GM12873 (cell line): ENCODE results near the gene HOXD11.

Experiments
- TF ChIP-seq, protein P1 (sequence below): IDR thresholded peaks from 2 replicates; pipeline ENCODE4 v1.5.1; 2012; ENCODE audit warnings: low read depth, mild to moderate bottlenecking, moderate library complexity, low read length, control low read depth; ENCODE audit not compliant: insufficient read depth; ENCODE audit errors: missing control alignments

The HOXD11 gene

DNA sequence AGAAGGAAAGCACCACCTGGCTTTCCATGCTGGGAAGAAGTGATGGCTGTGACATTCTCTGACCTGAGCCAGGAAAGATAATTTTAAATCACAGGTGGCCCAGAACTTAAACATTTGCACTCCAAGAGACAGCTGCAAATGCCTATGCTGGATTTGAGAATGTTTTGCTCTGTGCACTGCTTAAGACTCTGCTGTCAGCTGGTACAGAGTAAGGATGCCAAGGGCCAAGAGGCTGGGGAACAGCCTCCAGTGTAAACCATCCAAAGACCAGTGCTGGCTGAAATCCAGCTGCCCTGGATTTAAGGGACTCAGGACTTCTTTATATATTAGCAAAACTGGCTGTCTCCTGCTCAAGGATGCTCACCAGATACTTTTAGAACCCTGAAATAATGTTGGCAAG is 26.3 kb downstream of the HOXD11 start:
- TF ChIP-seq, protein P1, sequence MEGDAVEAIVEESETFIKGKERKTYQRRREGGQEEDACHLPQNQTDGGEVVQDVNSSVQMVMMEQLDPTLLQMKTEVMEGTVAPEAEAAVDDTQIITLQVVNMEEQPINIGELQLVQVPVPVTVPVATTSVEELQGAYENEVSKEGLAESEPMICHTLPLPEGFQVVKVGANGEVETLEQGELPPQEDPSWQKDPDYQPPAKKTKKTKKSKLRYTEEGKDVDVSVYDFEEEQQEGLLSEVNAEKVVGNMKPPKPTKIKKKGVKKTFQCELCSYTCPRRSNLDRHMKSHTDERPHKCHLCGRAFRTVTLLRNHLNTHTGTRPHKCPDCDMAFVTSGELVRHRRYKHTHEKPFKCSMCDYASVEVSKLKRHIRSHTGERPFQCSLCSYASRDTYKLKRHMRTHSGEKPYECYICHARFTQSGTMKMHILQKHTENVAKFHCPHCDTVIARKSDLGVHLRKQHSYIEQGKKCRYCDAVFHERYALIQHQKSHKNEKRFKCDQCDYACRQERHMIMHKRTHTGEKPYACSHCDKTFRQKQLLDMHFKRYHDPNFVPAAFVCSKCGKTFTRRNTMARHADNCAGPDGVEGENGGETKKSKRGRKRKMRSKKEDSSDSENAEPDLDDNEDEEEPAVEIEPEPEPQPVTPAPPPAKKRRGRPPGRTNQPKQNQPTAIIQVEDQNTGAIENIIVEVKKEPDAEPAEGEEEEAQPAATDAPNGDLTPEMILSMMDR, result no peak

DNA sequence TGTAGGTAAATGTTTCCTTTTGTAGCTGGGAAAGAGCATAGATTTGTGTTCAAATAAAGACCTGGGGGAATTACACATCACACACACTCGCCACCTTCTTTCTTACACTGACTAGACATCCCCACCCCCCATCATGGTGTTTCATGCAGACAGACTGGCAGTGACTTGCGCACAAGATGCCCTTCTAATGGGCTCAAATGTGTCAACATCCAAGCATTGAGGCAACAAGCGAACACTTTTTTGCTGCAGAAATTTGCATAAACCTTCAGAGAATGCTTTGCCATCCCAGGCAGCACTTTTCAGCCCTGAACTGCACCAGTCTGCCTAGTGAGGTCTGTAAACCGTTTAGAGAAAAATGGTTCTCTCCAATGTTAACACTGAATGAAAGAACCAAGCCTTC is 27.0 kb downstream of the HOXD11 start:
- TF ChIP-seq, protein P1, result no peak

DNA sequence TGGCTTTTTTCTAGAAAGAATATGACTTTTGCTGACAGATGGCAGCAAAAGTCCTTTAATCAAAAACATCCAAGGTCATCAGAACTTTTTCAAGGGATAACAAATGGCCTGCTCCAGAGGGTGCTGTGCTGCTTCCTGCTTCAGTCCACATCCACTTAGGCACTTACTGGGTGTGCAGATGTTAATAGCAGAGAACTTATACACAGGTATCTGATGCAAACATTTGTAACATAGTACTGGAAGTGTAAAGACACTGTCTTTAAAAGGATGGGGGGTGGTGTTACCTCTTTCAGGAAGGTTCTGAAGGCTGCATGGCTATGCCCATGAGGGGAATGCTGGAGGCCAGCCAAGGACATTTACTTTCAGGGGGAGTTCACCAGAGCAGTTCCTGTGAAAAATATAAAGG is 28.0 kb downstream of the HOXD11 start:
- TF ChIP-seq, protein P1, result no peak

DNA sequence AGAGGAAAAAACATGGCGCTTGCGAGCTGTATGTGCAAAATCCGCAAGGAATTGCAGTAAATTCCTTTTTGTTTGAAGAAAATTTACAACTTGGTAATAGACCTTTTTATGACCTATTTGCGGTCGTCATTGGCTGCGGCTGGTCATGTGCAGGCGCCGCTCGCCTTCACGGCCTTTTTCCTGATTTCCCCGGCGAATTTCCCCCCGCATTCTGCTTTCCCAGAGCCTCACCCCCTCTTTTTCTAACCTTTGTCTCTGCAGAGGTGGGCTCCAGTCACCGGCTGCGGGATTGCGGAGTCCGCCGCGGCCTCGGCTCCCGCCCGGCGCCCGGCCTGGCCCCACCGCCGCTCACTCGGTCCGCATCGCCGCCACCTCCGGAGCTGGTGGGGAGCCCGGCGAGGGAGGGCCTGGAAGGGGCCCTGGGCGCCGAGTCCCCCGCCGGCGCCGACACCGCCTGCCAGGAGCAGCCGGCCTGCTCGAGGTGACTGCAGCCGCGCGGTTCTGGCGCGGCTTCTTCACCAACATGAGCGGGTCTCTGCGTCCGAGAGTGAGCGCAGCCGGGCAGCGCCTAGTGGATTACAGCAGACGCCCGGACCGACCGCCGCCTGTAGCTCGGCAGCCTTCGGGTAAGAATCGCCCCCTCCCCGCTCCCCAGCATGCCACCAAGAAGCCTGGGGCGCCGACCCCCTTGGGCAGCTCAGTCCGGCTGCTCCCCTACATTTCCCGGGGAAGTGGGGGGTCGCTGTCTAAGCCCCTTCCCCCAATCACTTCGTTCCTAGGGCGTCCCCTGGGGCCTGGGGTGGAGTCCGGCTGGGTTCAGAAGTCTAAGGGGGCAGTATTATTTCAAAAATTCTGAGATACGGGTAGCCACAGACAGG is 29.5 kb downstream of the HOXD11 start:
- TF ChIP-seq, protein P1, result no peak

DNA sequence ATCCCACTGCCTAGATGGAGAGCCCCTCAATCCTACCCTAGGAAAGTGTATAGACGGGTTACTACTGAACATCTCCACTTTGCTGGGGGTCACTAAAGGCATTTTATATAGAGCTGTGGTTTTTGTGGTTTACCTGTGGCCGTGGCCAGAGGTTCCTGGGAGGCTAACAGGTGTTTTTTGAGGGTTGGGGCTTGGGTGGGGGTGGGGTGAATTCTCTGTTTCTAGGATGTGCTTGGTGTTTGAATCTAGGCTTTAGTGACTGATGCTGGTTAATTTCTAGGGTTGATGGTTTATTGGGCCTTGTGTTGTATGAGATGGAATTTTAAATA is 30.1 kb downstream of the HOXD11 start:
- TF ChIP-seq, protein P1, result no peak

DNA sequence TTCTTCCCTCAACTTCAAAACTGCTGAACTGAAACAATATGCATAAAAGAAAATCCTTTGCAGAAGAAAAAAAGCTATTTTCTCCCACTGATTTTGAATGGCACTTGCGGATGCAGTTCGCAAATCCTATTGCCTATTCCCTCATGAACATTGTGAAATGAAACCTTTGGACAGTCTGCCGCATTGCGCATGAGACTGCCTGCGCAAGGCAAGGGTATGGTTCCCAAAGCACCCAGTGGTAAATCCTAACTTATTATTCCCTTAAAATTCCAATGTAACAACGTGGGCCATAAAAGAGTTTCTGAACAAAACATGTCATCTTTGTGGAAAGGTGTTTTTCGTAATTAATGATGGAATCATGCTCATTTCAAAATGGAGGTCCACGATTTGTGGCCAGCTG is 30.8 kb downstream of the HOXD11 start:
- TF ChIP-seq, protein P1, result no peak

DNA sequence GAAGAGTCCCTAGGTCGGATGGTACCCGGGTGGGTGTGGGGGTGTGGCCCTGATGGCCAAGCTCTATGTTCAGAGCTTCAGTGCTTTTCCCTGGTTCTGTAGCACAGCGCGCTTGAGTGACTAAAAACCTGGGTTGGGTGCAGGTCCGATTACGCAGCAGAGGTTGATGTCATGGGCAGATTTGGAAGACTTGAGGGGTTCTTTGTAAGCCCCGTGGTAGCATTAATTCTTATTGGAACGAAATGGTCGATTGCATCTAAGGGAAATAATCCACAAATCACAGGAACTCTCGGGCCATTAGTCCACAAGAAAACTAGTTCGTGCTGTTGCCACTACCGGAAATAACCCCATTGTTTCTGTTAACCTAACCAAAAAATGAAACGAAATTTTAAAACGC is 31.4 kb downstream of the HOXD11 start:
- TF ChIP-seq, protein P1, result no peak
